RWPE2 (cell line): ENCODE results near the gene PTK6.

Source experiments
- ATAC-seq: fragments of 200-7000 bp; cut with Tn5 transposase; 3 replicates; pipeline ENCODE4 v1.9.1; 2021; ENCODE audit warnings: low read depth
- DNase-seq: peaks from one replicate; pipeline ENCODE4 v3.0.0-alpha.2; 2020; ENCODE audit warnings: low spot score
- H3K27ac ChIP-seq: fragments of 450-650 bp; 2 replicates; pipeline ENCODE4 v1.5.1; 2017; ENCODE audit warnings: mild to moderate bottlenecking; ENCODE audit not compliant: poor library complexity, severe bottlenecking
- H3K27me3 ChIP-seq: fragments of 250-450 bp; sonication (Bioruptor Pico); 2 replicates; pipeline ENCODE4 v1.5.1; 2021; ENCODE audit warnings: mild to moderate bottlenecking, moderate library complexity; ENCODE audit not compliant: insufficient read depth, poor library complexity, severe bottlenecking
- H3K36me3 ChIP-seq: fragments of 250-450 bp; sonication (Bioruptor Pico); 2 replicates; pipeline ENCODE4 v1.5.1; 2020; ENCODE audit warnings: low read depth, mild to moderate bottlenecking, moderate library complexity
- H3K4me1 ChIP-seq: fragments of 250-450 bp; sonication (Bioruptor Pico); 2 replicates; pipeline ENCODE4 v1.5.1; 2021; ENCODE audit warnings: mild to moderate bottlenecking, moderate library complexity; ENCODE audit not compliant: insufficient read depth, poor library complexity, severe bottlenecking
- H3K4me3 ChIP-seq: fragments of 250-450 bp; sonication (Bioruptor Pico); 2 replicates; pipeline ENCODE4 v1.5.1; 2021; ENCODE audit warnings: mild to moderate bottlenecking, moderate library complexity; ENCODE audit not compliant: severe bottlenecking
- H3K9me3 ChIP-seq: fragments of 250-450 bp; sonication (Bioruptor Pico); 2 replicates; pipeline ENCODE4 v1.5.1; 2021; ENCODE audit warnings: mild to moderate bottlenecking, moderate library complexity; ENCODE audit not compliant: severe bottlenecking
- TF ChIP-seq, protein P1 (sequence below): fragments of 450-650 bp; IDR thresholded peaks from one replicate; pipeline ENCODE4 v1.5.1; 2017; ENCODE audit warnings: mild to moderate bottlenecking, moderate library complexity; ENCODE audit not compliant: poor library complexity, severe bottlenecking

Gene PTK6

DNA sequence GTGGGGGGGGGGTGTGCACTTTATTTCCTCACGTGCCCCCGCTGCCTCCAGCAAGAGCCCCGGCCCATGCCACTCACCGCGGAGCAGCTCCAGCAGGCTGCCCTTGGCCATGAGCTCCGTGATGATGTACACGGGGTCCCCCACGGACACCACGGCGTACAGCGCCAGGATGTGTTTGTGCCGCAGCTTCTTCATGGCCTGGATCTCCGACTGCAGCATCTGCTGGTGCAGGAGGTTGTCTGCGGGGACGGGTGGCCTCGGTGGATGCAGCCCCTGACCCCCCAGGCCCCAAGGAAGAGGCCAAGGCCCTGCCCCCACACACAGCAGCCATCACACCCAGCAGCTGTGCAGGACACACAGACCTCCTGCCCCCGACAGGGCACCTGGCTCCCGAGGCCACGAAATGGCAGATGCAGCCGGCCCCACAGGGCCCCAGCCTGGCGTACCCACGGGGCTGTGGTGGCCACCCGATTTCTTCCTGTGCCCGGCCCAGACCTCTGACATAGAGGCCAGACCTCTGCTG, 4.7 kb downstream of the PTK6 start:
- Histone ChIP-seq H3K4me1 (peaks cover 26% of the 10 kb centered on the region), H3K27me3 (no peaks in the 10 kb centered on the region), H3K27ac (no peak overlapping the region), H3K4me3 (no peak overlapping the region), H3K36me3 (peaks cover 20% of the 10 kb centered on the region), H3K9me3 (no peaks in the 10 kb centered on the region)
- DNase-seq, result peak; percentile 87
- TF ChIP-seq, protein P1, sequence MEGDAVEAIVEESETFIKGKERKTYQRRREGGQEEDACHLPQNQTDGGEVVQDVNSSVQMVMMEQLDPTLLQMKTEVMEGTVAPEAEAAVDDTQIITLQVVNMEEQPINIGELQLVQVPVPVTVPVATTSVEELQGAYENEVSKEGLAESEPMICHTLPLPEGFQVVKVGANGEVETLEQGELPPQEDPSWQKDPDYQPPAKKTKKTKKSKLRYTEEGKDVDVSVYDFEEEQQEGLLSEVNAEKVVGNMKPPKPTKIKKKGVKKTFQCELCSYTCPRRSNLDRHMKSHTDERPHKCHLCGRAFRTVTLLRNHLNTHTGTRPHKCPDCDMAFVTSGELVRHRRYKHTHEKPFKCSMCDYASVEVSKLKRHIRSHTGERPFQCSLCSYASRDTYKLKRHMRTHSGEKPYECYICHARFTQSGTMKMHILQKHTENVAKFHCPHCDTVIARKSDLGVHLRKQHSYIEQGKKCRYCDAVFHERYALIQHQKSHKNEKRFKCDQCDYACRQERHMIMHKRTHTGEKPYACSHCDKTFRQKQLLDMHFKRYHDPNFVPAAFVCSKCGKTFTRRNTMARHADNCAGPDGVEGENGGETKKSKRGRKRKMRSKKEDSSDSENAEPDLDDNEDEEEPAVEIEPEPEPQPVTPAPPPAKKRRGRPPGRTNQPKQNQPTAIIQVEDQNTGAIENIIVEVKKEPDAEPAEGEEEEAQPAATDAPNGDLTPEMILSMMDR, result no peak
- no peak for ATAC-seq

DNA sequence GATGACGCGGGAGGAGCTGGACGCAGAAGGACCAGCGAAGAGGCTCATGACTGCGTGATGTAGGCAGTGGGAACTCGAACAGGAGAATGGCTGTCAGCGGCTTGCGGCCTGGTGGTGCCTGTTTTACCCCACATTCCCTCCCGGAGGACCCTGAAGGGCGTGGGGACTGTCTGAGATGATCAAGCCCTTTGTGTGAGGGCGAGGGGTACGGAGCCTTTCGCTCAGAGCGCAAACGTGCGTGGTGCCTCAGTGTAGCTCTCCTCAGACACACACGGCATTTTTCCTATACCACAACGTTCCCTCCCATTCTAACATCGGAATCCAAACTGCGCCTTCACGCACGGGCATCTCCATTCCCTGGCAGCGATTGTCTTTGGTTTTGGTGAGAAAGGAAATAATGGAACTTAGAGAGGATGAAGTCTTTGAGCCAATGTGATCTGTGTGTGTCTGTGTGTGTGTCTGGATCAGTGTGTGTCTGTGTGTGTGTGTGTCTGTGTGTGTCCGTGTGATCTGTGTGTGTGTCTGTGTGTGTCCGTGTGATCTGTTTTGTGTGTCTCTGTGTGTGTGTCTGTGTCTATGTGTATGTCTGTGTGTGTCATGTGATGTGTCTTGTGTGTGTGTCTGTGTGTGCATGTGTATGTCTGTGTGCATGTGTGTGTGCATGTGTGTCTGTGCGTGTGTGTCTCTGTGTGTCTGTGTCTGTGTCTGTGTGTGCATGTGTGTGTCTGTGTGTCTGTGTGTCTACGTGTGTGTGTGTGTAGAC, 5.3 kb downstream of the PTK6 start:
- TF ChIP-seq, protein P1, result no peak
- Histone ChIP-seq H3K4me3 (no peak overlapping the region), H3K4me1 (peaks cover 21% of the 10 kb centered on the region), H3K27ac (no peak overlapping the region), H3K36me3 (peaks cover 20% of the 10 kb centered on the region), H3K27me3 (no peaks in the 10 kb centered on the region), H3K9me3 (no peaks in the 10 kb centered on the region)
- DNase-seq, result peak; percentile 81
- ATAC-seq, result no peak

DNA sequence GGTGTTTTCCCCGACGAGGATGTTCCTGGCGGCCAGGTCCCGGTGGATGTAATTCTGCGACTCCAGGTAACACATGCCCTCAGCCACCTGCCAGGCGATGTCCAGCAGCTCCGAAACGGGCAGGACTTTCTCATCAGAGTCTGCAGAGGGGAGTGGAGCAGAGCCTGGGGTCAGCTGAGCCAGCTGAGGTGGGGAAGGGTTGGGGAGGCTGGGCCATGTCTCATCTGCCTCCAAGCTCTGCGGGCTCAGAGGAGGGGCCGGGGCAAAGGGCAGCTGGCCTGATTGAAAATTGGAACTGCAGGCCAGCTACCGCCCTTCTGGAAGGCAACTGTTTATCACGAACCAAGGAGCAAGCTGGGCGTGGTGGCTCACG, 6.4 kb downstream of the PTK6 start:
- H3K4me1 ChIP-seq, result peaks cover 18% of the 10 kb centered on the region
- H3K27ac ChIP-seq, result no peak overlapping the region
- H3K4me3 ChIP-seq, result no peak overlapping the region
- no peak for ATAC-seq
- peaks cover 20% of the 10 kb centered on the region for H3K36me3 ChIP-seq
- no peaks in the 10 kb centered on the region for H3K27me3 ChIP-seq
- DNase-seq, result peak; percentile 80
- TF ChIP-seq, protein P1, result no peak
- no peaks in the 10 kb centered on the region for H3K9me3 ChIP-seq

DNA sequence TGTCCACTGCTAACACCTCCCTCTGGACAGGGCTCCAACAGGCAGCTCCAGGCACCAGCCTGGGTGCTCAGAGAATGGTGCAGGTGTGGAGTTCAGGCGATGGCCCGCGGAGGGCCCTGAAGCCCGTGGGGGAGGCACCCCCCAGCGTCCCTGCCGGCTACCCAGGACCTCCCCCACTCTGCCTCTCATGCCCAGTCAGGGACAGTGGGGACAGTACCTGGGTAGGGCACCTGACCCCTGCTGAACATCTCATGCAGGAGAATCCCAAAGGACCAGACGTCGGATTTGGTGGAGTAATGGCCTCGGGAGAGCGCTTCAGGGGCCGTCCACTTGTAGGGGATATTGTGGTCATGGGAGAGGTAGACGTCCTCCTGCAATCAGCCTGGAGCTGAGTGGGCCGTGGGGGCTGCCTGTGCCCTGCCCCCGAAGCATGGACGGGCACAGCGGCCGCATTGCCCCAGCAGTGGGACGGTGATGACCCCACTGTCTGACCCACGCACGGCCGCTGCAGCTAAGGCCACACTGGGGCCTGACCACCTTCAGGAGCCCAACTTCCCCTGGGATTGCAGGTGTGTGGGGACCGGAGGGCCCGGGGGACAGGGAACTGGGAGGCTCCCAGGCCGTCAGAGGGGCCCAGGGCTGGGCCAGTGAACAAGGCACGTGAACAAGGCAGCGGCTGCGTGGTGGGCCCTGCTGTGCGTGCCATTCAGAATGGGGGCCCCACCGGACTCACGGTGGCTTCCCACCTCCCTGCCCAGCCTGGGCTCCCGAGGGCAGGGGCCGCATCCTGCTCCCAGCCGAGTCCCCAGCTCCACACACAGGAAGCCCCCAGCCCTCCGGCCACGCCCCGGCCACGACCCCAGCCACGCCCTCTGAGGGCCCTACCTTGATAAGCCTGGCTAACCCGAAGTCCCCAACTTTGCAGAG, 7.1 kb downstream of the PTK6 start:
- 0 out of 3 replicates have a peak, but pooled peaks have one; percentile 0 for ATAC-seq
- no peak overlapping the region for H3K4me3 ChIP-seq
- peak; percentile 87 for DNase-seq

More for the DNA sequence above, 7.1 kb downstream of the PTK6 start:
- TF ChIP-seq, protein P1, result no peak
- H3K27me3 ChIP-seq, result no peaks in the 10 kb centered on the region
- peaks cover 20% of the 10 kb centered on the region for H3K36me3 ChIP-seq
- H3K4me1 ChIP-seq, result peaks cover 15% of the 10 kb centered on the region
- H3K27ac ChIP-seq, result no peak overlapping the region
- no peaks in the 10 kb centered on the region for H3K9me3 ChIP-seq
